GM12873 (cell line): ENCODE results near the gene MLLT10.

ENCODE experiments used
- TF ChIP-seq, protein P1 (sequence below): IDR thresholded peaks from 2 replicates; pipeline ENCODE4 v1.5.1; 2012; ENCODE audit warnings: low read depth, mild to moderate bottlenecking, moderate library complexity, low read length, control low read depth; ENCODE audit not compliant: insufficient read depth; ENCODE audit errors: missing control alignments

MLLT10 gene

DNA sequence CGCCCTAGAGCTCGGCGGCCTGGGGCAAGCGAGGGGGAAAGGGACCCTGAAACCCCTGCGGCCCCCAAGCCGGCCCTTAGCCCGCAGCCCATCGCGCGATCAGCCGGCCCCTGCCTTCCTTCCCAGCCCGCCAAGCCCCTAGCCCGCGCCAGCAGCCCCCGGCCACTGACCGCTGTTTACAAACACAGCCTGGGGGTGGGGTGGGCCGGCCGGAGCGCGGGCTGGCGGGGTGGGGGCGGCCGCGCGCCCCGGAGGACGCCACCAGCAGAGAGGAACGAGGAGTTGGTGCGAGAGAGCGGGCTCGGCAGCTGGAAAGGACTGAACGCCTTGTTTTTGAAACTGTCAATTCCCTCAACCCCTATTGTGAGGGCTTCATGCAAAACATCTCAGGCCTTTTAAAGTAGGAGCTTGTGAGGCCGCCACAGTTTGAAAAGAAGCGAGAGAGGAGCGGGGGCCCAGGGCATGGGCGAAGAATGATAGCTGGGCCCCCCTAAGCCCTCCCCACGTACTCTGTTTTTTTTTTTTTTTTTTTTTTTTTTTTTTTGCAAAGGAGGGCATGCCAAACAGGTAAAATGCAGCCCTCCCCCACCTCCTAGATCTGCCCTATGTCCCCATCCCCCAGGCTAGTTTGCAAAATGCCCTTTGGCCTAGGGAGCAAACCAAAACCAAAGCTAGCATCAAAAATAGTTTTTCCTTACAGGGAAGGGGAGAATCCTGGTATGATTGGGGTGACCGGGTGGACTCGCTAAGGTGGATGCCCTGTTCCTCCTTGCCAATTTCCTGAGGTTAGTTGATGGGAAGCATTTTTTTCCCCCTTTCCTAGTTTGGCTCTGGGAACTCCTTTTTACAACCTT, 23.6 kb upstream of the MLLT10 start:
- TF ChIP-seq, protein P1, sequence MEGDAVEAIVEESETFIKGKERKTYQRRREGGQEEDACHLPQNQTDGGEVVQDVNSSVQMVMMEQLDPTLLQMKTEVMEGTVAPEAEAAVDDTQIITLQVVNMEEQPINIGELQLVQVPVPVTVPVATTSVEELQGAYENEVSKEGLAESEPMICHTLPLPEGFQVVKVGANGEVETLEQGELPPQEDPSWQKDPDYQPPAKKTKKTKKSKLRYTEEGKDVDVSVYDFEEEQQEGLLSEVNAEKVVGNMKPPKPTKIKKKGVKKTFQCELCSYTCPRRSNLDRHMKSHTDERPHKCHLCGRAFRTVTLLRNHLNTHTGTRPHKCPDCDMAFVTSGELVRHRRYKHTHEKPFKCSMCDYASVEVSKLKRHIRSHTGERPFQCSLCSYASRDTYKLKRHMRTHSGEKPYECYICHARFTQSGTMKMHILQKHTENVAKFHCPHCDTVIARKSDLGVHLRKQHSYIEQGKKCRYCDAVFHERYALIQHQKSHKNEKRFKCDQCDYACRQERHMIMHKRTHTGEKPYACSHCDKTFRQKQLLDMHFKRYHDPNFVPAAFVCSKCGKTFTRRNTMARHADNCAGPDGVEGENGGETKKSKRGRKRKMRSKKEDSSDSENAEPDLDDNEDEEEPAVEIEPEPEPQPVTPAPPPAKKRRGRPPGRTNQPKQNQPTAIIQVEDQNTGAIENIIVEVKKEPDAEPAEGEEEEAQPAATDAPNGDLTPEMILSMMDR = no peak

DNA sequence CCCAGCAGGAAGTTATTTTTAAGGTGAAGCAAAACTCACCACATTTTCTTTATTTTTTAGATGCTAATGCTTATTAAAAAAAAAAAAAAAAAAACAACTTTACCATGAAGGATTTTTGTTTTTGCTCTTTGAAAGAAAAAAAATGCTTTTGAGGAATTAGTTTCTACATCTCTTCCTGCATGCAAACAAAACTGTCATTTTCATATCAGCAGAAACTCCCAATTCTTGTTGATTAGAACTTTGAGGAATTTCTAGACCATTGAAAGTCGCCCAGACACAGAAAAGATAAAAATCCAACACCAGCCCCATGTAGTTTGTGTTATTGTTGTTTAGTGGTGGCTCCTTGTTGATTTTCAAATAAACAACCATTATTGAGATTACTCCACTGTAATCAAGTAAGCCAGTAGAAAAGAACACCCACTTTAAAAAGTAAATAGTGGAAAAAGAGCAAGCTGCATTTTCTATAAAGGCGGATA, 22.9 kb upstream of the MLLT10 start:
- TF ChIP-seq, protein P1 = no peak

DNA sequence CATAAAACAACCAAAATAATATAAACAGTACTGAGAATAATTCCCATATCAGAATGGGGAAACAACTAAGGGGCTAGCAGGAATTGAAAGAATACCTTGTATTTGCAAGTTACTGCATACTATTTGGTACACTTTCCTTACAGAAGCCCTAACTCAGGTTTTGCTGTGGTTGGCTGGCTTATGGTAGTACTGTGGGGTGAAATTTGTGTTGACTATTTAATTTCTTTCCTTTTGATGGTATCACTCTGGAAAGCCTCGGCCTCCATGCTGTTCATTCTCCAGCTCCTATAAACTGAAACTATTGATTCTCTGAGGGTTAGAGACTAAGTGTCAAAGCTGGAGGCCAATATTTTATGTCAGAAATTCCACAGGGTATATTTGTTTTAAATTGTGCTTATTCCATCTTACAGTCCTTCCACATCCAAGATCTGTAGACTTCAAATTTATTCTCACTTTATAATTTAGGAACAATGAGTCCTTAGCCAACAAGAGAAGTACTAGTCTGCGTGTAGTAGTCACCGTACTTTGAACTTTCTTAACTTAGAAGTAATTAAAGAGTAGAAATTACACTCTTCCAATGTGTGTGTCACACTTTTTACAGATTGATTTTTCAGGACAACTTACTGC, 22.0 kb upstream of the MLLT10 start:
- TF ChIP-seq, protein P1 = no peak

DNA sequence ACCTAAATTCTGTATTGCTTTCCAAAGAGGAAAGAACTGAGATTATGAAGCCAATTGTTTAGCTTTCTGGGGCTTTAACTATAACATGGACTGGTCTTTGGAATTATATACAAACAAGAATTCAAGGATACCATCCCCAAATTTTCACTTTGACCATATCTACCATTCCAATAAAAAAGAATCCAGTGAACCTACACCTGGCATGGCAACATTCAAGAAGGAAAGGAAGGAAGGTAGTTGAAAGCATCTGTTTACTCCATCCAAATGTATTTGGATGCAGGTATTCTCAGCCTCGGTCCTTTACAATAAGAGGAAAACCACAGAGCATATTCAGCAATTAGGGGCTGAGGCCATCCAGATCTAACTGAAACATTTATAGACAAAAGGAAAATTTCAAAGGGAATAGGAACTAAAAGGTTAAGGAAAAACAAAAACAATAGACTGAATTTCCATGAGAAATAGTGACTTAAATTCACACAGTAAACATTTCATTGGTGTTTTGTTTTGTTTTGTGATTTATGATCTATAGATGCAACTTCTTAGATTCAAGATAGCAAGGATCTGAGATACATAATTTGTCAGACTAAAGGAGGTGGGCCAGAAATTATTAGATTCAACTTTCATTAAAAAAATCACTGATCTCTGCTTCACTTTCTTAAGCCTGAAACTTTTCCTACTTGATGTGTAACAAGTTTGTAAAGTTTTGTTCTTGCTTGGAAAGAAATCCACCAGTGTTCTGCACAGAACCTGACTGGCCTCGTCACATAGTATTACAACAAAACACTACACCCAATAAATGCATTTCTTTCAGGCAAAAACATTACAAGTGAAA, 21.2 kb upstream of the MLLT10 start:
- TF ChIP-seq, protein P1 = no peak

DNA sequence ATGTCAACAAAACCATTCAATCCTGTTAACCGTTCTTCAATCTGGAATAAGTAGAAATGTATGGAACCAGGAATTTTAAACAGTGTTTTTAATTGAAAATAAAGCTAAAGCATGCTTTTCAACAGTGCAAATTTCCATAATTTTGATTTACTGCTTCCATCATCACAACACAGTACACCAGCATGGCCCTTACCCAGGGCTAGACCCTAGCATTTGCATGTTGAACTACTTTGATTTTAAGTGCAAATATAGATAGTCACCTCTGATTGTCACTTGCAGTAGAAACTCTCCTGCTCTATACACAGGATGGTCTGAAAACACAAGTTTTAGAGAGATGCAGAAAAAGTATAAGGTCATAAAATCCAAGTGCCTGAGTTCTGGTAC, 20.6 kb upstream of the MLLT10 start:
- TF ChIP-seq, protein P1 = no peak

DNA sequence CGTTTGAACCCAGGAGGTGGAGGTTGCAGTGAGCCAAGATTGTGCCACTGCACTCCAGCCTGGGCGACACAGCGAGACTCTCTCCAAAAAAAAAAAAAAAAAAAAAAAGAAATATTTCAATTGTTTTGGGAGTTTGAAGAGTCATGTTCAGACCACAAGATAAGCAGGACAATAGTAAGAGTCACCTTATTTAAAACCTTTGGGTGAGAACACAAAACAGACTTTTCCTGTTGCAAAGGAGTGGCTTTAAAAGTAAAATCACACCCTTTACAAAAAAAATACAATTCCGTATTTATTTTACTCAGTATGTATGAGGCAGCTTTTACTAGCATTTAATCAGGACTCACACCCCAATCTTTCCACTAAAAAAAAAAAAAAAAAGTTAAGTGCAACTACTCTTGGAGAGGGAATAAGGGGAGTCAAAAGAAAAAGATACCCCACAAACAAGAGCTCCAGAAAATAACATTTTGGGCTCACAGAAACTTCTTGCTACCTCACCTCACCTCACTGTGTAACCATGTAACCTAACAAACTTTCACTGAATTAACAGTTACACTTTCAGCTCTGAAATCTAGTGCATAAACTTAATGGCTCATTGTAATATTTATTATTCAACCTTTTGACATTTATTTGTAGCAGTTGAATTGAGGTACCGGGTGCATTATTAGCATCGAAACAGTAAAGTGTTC, 19.8 kb upstream of the MLLT10 start:
- TF ChIP-seq, protein P1 = no peak
